Measurements from ENCODE around the gene ZFHX2.

ZFHX2 gene

GRCh38 chr14:23513818-23514643 lies 37.5 kb downstream of the ZFHX2 start:
- TF ChIP-seq TAF1 (IDR thresholded peaks at IDR 0.05; ENCODE audit: borderline replicate concordance, insufficient read depth, low read length) (no peak), SIN3A (IDR thresholded peaks at IDR 0.05; ENCODE audit: borderline replicate concordance, insufficient read depth, low read length) (no peak), POLR2AphosphoS5 (IDR thresholded peaks at IDR 0.05; ENCODE audit: low read depth, low read length) (no peak), FOXP2 (optimal IDR thresholded peaks at IDR 0.05; ENCODE audit: borderline replicate concordance, extremely low read depth, extremely low read length, insufficient read depth) (no peak)
- TF ChIP-seq, protein P1, sequence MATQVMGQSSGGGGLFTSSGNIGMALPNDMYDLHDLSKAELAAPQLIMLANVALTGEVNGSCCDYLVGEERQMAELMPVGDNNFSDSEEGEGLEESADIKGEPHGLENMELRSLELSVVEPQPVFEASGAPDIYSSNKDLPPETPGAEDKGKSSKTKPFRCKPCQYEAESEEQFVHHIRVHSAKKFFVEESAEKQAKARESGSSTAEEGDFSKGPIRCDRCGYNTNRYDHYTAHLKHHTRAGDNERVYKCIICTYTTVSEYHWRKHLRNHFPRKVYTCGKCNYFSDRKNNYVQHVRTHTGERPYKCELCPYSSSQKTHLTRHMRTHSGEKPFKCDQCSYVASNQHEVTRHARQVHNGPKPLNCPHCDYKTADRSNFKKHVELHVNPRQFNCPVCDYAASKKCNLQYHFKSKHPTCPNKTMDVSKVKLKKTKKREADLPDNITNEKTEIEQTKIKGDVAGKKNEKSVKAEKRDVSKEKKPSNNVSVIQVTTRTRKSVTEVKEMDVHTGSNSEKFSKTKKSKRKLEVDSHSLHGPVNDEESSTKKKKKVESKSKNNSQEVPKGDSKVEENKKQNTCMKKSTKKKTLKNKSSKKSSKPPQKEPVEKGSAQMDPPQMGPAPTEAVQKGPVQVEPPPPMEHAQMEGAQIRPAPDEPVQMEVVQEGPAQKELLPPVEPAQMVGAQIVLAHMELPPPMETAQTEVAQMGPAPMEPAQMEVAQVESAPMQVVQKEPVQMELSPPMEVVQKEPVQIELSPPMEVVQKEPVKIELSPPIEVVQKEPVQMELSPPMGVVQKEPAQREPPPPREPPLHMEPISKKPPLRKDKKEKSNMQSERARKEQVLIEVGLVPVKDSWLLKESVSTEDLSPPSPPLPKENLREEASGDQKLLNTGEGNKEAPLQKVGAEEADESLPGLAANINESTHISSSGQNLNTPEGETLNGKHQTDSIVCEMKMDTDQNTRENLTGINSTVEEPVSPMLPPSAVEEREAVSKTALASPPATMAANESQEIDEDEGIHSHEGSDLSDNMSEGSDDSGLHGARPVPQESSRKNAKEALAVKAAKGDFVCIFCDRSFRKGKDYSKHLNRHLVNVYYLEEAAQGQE (IDR thresholded peaks at IDR 0.05; ENCODE audit: insufficient read depth in 1 of 2, low read depth in 2 of 2, low read length in 2 of 2): no peak

DNA sequence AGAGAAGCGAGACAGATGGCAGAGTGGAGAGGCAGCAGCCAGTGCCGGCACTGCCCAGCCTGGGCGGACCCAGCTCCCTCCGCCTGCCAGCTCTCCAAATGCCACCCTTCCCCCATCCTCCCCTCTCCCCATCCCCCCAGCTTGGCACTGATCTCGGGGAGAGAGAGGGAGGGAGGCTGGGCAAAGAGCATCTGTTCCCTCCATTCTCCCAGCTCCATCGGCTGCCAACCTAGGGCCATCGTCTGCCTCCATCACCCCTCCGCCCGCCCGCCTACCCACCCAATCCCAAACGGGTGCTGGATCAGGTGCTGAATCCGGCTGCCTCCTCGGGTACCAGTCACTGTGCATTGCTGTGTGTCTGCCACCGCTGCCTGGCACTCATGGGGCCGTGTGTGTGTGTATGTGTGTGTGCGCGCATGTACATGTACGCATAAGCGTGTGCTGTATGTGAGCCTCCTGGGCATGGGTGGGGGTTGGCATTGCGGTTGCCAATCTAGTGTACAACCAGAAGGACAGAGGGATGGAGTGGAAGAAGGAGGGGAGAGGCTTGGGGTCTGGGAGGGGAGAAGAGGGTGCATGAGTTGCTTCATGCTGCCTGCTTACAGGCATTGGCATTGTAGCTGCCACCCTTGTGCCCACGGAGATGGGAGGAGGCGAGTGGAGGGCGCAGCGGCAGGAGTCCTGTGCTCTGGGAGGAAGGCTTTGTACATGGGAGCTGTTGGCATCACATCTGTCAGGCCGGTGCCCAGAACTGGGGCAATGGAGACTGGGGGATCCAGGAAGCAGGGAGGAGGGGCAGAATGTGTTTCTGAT lies 38.4 kb downstream of the ZFHX2 start:
- TF ChIP-seq, protein P1 (IDR thresholded peaks at IDR 0.05; ENCODE audit: insufficient read depth in 1 of 2, low read depth in 2 of 2, low read length in 2 of 2): no peak
- no peak for TF ChIP-seq SIN3A (IDR thresholded peaks at IDR 0.05; ENCODE audit: borderline replicate concordance, insufficient read depth, low read length)
- TF ChIP-seq FOXP2 (optimal IDR thresholded peaks at IDR 0.05; ENCODE audit: borderline replicate concordance, extremely low read depth, extremely low read length, insufficient read depth): no peak
- no peak for TF ChIP-seq POLR2AphosphoS5 (IDR thresholded peaks at IDR 0.05; ENCODE audit: low read depth, low read length)
- TF ChIP-seq TAF1 (IDR thresholded peaks at IDR 0.05; ENCODE audit: borderline replicate concordance, insufficient read depth, low read length): no peak

GRCh38 chr14:23512156-23512555 lies 39.4 kb downstream of the ZFHX2 start:
- TF ChIP-seq POLR2AphosphoS5 (IDR thresholded peaks at IDR 0.05; ENCODE audit: low read depth, low read length) (no peak), TAF1 (IDR thresholded peaks at IDR 0.05; ENCODE audit: borderline replicate concordance, insufficient read depth, low read length) (no peak), FOXP2 (optimal IDR thresholded peaks at IDR 0.05; ENCODE audit: borderline replicate concordance, extremely low read depth, extremely low read length, insufficient read depth) (no peak), SIN3A (IDR thresholded peaks at IDR 0.05; ENCODE audit: borderline replicate concordance, insufficient read depth, low read length) (no peak)
- TF ChIP-seq, protein P1 (IDR thresholded peaks at IDR 0.05; ENCODE audit: insufficient read depth in 1 of 2, low read depth in 2 of 2, low read length in 2 of 2): no peak

DNA sequence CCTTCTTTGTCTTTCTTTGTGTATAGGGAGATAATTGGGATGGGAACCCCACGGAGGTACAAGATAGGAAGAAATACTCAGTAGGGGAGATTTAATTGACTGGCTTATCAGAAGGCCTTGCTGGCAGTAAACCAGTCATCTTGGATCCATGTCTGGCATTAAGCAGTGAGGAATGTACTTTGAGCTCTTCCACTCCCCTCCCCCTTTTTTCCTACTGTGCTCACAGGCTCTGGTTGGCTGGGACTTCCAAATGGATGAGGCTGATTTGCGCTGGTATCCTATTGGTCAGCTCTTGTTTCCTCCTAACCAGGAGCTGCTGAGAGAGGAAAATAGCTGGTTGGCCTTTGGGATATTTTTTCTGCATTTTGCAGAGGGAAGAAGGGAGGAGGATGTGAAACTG lies 57.3 kb downstream of the ZFHX2 start:
- TF ChIP-seq TAF1 (IDR thresholded peaks at IDR 0.05; ENCODE audit: borderline replicate concordance, insufficient read depth, low read length) (no peak), FOXP2 (optimal IDR thresholded peaks at IDR 0.05; ENCODE audit: borderline replicate concordance, extremely low read depth, extremely low read length, insufficient read depth) (no peak), POLR2AphosphoS5 (IDR thresholded peaks at IDR 0.05; ENCODE audit: low read depth, low read length) (no peak), SIN3A (IDR thresholded peaks at IDR 0.05; ENCODE audit: borderline replicate concordance, insufficient read depth, low read length) (no peak)
- TF ChIP-seq, protein P1 (IDR thresholded peaks at IDR 0.05; ENCODE audit: insufficient read depth in 1 of 2, low read depth in 2 of 2, low read length in 2 of 2): no peak
